ENCODE measurements around the gene WBP1.

The WBP1 gene

GRCh38 chr2:74441690-74442482, 16.4 kb upstream of the WBP1 start, which contains the start of gene RTKN:
TSS of gene RTKN (minus strand) at chr2:74441937. CDS start at chr2:74441816, 121 bp downstream.
- TF ChIP-seq TAF1 (IDR thresholded peaks at IDR 0.05; ENCODE audit: low read depth) (peak; percentile 80), CREB1 (IDR thresholded peaks at IDR 0.05; ENCODE audit: low read depth) (no peak), ZBTB7A (IDR thresholded peaks at IDR 0.05; ENCODE audit: low read depth) (peak; percentile 94), YY1 (IDR thresholded peaks at IDR 0.05; ENCODE audit: low read depth) (no peak), EGR1 (IDR thresholded peaks at IDR 0.05) (peak; percentile 92), TCF12 (IDR thresholded peaks at IDR 0.05; ENCODE audit: low read depth) (peak; percentile 80), MAX (IDR thresholded peaks at IDR 0.05) (peak; percentile 79), TEAD4 (IDR thresholded peaks at IDR 0.05) (0 out of 2 replicates have a peak, but pooled peaks have one; percentile 8)

GRCh38 chr2:74444498-74445318, 13.5 kb upstream of the WBP1 start:
- TF ChIP-seq NFIC (IDR thresholded peaks at IDR 0.05), result no peak
- no peak for TF ChIP-seq TAF1 (IDR thresholded peaks at IDR 0.05; ENCODE audit: low read depth)
- TF ChIP-seq YY1 (IDR thresholded peaks at IDR 0.05; ENCODE audit: low read depth), result no peak
- TF ChIP-seq RAD21 (IDR thresholded peaks at IDR 0.05; ENCODE audit: low read depth), result no peak
- no peak for TF ChIP-seq MAX (IDR thresholded peaks at IDR 0.05)
- no peak for TF ChIP-seq TEAD4 (IDR thresholded peaks at IDR 0.05)
- no peak for TF ChIP-seq FOXM1 (IDR thresholded peaks at IDR 0.05; ENCODE audit: borderline replicate concordance, low read depth)
- TF ChIP-seq CREB1 (IDR thresholded peaks at IDR 0.05; ENCODE audit: low read depth), result no peak
- TF ChIP-seq REST (IDR thresholded peaks at IDR 0.05; ENCODE audit: low read depth), result no peak
- no peak for TF ChIP-seq USF1 (IDR thresholded peaks at IDR 0.05)
- no peak for TF ChIP-seq ZBTB7A (IDR thresholded peaks at IDR 0.05; ENCODE audit: low read depth)
- no peak for TF ChIP-seq EP300 (IDR thresholded peaks at IDR 0.05; ENCODE audit: borderline replicate concordance)
- TF ChIP-seq TCF12 (IDR thresholded peaks at IDR 0.05; ENCODE audit: low read depth), result no peak
- TF ChIP-seq EGR1 (IDR thresholded peaks at IDR 0.05), result no peak
- no peak for TF ChIP-seq CEBPB (IDR thresholded peaks at IDR 0.05)

GRCh38 chr2:74447230-74447999, 10.8 kb upstream of the WBP1 start:
- TF ChIP-seq USF1 (IDR thresholded peaks at IDR 0.05) (no peak), FOXM1 (IDR thresholded peaks at IDR 0.05; ENCODE audit: borderline replicate concordance, low read depth) (no peak), EGR1 (IDR thresholded peaks at IDR 0.05) (no peak), TEAD4 (IDR thresholded peaks at IDR 0.05) (no peak), REST (IDR thresholded peaks at IDR 0.05; ENCODE audit: low read depth) (no peak), YY1 (IDR thresholded peaks at IDR 0.05; ENCODE audit: low read depth) (no peak), TAF1 (IDR thresholded peaks at IDR 0.05; ENCODE audit: low read depth) (no peak), ZBTB7A (IDR thresholded peaks at IDR 0.05; ENCODE audit: low read depth) (no peak), RAD21 (IDR thresholded peaks at IDR 0.05; ENCODE audit: low read depth) (no peak), EP300 (IDR thresholded peaks at IDR 0.05; ENCODE audit: borderline replicate concordance) (no peak), NFIC (IDR thresholded peaks at IDR 0.05) (no peak), TCF12 (IDR thresholded peaks at IDR 0.05; ENCODE audit: low read depth) (no peak), CEBPB (IDR thresholded peaks at IDR 0.05) (no peak), MAX (IDR thresholded peaks at IDR 0.05) (no peak), CREB1 (IDR thresholded peaks at IDR 0.05; ENCODE audit: low read depth) (no peak)

- no peak for TF ChIP-seq EP300 (IDR thresholded peaks at IDR 0.05; ENCODE audit: borderline replicate concordance)
- TF ChIP-seq MAX (IDR thresholded peaks at IDR 0.05), result no peak
Measured at GRCh38 chr2:74448771-74449170, 9.5 kb upstream of the WBP1 start.
